Esophagus squamous epithelium (tissue), 4 donors: ENCODE data around the gene RFPL4AL1.

Experiments used
- POLR2A ChIP-seq, 4 donors: fragments of 450-650 bp; IDR thresholded peaks; one replicate each; pipeline ENCODE4 v1.6.1; 2017; ENCODE audit warnings: antibody characterized with exemption in 4 of 4, mild to moderate bottlenecking in 4 of 4, moderate library complexity in 3 of 4
- TF ChIP-seq, protein P1 (sequence below), 6 experiments: fragments of 450-650 bp in 4 of 6; fragments of 200-600 bp in 2 of 6; sonication (generic) in 2 of 6; IDR thresholded peaks; one replicate each; pipeline ENCODE4 v1.5.1; 2016 to 2019; ENCODE audit warnings: antibody characterized with exemption in 6 of 6, mild to moderate bottlenecking in 4 of 6, moderate library complexity in 4 of 6

DNA sequence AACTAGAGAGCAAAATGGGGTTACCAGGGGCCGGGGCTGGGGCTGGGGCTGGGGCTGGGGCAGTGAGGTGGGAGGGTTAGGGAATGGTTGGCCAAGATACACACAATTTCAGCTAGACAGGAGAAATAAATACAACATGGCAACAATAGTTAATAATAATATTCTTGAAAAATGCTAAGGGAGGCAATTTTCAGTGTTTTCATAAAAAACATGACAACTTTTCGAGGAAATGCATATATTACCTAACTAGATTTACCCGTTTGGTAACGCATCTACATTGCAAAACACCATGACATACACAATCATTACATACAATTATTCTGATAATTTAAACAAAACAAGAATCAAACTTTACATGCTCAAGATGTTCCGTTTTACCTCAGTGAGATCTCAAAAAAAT lies 12.2 kb downstream of the RFPL4AL1 start:
- TF ChIP-seq, protein P1, sequence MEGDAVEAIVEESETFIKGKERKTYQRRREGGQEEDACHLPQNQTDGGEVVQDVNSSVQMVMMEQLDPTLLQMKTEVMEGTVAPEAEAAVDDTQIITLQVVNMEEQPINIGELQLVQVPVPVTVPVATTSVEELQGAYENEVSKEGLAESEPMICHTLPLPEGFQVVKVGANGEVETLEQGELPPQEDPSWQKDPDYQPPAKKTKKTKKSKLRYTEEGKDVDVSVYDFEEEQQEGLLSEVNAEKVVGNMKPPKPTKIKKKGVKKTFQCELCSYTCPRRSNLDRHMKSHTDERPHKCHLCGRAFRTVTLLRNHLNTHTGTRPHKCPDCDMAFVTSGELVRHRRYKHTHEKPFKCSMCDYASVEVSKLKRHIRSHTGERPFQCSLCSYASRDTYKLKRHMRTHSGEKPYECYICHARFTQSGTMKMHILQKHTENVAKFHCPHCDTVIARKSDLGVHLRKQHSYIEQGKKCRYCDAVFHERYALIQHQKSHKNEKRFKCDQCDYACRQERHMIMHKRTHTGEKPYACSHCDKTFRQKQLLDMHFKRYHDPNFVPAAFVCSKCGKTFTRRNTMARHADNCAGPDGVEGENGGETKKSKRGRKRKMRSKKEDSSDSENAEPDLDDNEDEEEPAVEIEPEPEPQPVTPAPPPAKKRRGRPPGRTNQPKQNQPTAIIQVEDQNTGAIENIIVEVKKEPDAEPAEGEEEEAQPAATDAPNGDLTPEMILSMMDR (IDR thresholded peaks at IDR 0.05) = no peak
- TF ChIP-seq POLR2A (IDR thresholded peaks at IDR 0.05) = no peak
